Natural killer cell (primary cell): ENCODE measurements around the gene PHF21A. TPM values are rescaled to one million over a fixed set of nuclear protein-coding genes. Genes with fewer than 3 reads are reported as not detected.

Source experiments
- ATAC-seq, 3 donors: fragments of 150-1000 bp in 2 of 3; fragments of 200-7000 bp in 1 of 3; cut with Tn5 transposase; 1 replicate in 1 of 3; 2 replicates in 2 of 3; pipeline ENCODE4 v1.10.0; 2021; ENCODE audit warnings: mild to moderate bottlenecking in 2 of 3, moderate library complexity in 2 of 3
- DNase-seq, 2 donors: peaks; one replicate each; pipeline versions ENCODE4 v3.0.0 to v3.0.0-alpha.2; 2013 to 2021; ENCODE audit warnings: mixed read lengths in 1 of 2
- H3K27ac ChIP-seq: one replicate; pipeline ENCODE4 v1.5.1; 2013; ENCODE audit warnings: mild to moderate bottlenecking, low read length
- H3K27me3 ChIP-seq: one replicate; pipeline ENCODE4 v1.6.1; 2013; ENCODE audit warnings: low read length; ENCODE audit not compliant: control insufficient read depth, insufficient read depth
- H3K36me3 ChIP-seq: one replicate; pipeline ENCODE4 v1.6.1; 2013; ENCODE audit warnings: low read length; ENCODE audit not compliant: control insufficient read depth, insufficient read depth
- H3K4me1 ChIP-seq: one replicate; pipeline ENCODE4 v1.6.1; 2013; ENCODE audit warnings: low read length; ENCODE audit not compliant: control insufficient read depth, insufficient read depth
- H3K4me3 ChIP-seq: one replicate; pipeline ENCODE4 v1.5.1; 2013; ENCODE audit warnings: low read length
- H3K9me3 ChIP-seq: one replicate; pipeline ENCODE4 v1.6.1; 2013; ENCODE audit warnings: low read length; ENCODE audit not compliant: control insufficient read depth, insufficient read depth
- H3K27ac Mint-ChIP-seq, 2 donors: one replicate each; pipeline ENCODE4 v1.8.0; 2022; ENCODE audit warnings: mild to moderate bottlenecking in 2 of 2, mixed read lengths in 2 of 2, moderate library complexity in 1 of 2
- H3K27me3 Mint-ChIP-seq, 2 donors: one replicate each; pipeline ENCODE4 v1.8.0; 2022; ENCODE audit warnings: low read depth in 2 of 2, mixed read lengths in 2 of 2
- H3K36me3 Mint-ChIP-seq: one replicate; pipeline ENCODE4 v1.8.0; 2022; ENCODE audit warnings: mixed read lengths
- H3K4me1 Mint-ChIP-seq, 2 donors: one replicate each; pipeline ENCODE4 v1.8.0; 2022; ENCODE audit warnings: mixed read lengths in 2 of 2
- H3K4me3 Mint-ChIP-seq: one replicate; pipeline ENCODE4 v1.8.0; 2022; ENCODE audit warnings: mild to moderate bottlenecking, moderate library complexity, mixed read lengths
- H3K9me3 Mint-ChIP-seq, 2 donors: one replicate each; pipeline ENCODE4 v1.8.0; 2022; ENCODE audit warnings: mixed read lengths in 2 of 2
- CTCF ChIP-seq: fragments of 200-600 bp; IDR thresholded peaks from one replicate; pipeline ENCODE4 v1.8.0; 2022; ENCODE audit warnings: antibody characterized with exemption
- WGBS: methylation state at CpG from one replicate; pipeline ENCODE4 v1.1.7; 2013; ENCODE audit warnings: missing lambda C conversion rate; ENCODE audit not compliant: insufficient coverage; 5-methylcytosine and 5-hydroxymethylcytosine counted together
- intact Hi-C: fragments of 100-400 bp; cut with micrococcal nuclease; formaldehyde crosslinking; loops from one replicate; pipeline ENCODE4 v1.14.2; 2022
- total RNA-seq, 4 donors: library from RNA; stranded (reverse); fragments of 120-200 nt in 1 of 4; gene quantifications; one replicate each; pipeline versions ENCODE4 v1.2.3 to v1.2.4, GENCODE V29; 2013 to 2022

PHF21A gene
- total RNA-seq, 3 donors from 2014 or later (not counting 1 experiment from before 2014, with no cell fraction given): 138 to 147 (median 139) TPM

DNA sequence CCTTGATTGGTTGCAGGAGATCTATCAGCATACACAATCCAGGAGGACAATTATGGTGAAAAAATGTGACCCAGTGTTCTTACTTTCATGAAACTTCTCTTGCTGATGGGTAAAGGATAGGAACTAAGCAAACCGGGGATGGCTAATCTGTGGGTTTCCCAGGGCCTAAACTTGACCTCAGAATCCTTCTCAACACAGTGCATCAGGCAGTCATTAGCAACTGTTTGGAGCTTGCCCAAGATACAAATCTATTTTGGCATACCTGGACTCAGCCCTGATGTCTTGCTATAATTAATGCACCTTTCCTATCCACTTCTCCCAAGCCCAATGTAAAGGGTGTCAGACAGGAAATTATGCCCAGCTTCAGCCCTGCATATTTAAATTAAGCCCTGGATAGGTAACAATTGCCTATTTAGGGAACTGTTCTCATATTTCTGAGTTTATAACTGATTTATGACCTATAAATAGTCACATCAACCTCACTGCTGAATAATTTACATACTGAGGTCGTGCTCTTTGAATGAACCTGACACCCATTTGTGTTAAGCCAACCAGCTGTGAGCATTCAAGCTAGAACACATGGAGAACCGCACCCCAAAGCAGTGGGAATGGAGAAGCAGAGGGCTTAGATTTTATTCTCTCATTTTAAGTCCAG is 9.2 kb upstream of the PHF21A start:
- Histone ChIP-seq H3K27ac (no peak overlapping the region), H3K27me3 (no peaks in the 10 kb centered on the region), H3K4me3 (no peak overlapping the region), H3K9me3 (no peaks in the 10 kb centered on the region), H3K36me3 (no peaks in the 10 kb centered on the region), H3K4me1 (peaks cover 5% of the 10 kb centered on the region)
- Mint-ChIP-seq H3K4me3 (no peak overlapping the region), H3K27ac (no peak overlapping the region), H3K27me3 (no peaks in the 10 kb centered on the region), H3K36me3 (no peaks in the 10 kb centered on the region), H3K9me3 (no peaks in the 10 kb centered on the region), H3K4me1 (peaks cover 12 to 13% of the 10 kb centered on the region in 2 donors)
- intact Hi-C loops: no loop called here
- DNase-seq (no peak), ATAC-seq (no peak)
- 86% methylated on average over 3 of the region's 3 CpGs for WGBS
- TF ChIP-seq CTCF: no peak

- Histone ChIP-seq H3K4me3 (no peak overlapping the region), H3K27me3 (no peaks in the 10 kb centered on the region), H3K9me3 (no peaks in the 10 kb centered on the region), H3K4me1 (peaks cover 5% of the 10 kb centered on the region), H3K27ac (no peak overlapping the region), H3K36me3 (no peaks in the 10 kb centered on the region)
- H3K27me3 Mint-ChIP-seq: no peaks in the 10 kb centered on the region
- no peak overlapping the region for H3K4me3 Mint-ChIP-seq
- no peaks in the 10 kb centered on the region for H3K9me3 Mint-ChIP-seq
- ATAC-seq (no peak), DNase-seq (no peak)
- intact Hi-C loops: loop anchor here (5.0 to 10.0 kb wide), 4 partner anchors 164 to 216 kb away; partner anchors contain the start of genes DGKZ and PEX16
- no peak for TF ChIP-seq CTCF
- H3K4me1 Mint-ChIP-seq: peaks cover 12 to 13% of the 10 kb centered on the region in 2 donors
- 94% methylated on average over 1 of the region's 2 CpGs for WGBS
- H3K27ac Mint-ChIP-seq: no peak overlapping the region
- H3K36me3 Mint-ChIP-seq: no peaks in the 10 kb centered on the region
Measured at GRCh38 chr11:46129133-46129532, 7.9 kb upstream of the PHF21A start.

- 11% methylated on average over 5 of the region's 5 CpGs for WGBS
Measured at GRCh38 chr11:46127150-46127638, 5.9 kb upstream of the PHF21A start.

More at GRCh38 chr11:46127150-46127638, 5.9 kb upstream of the PHF21A start:
- Mint-ChIP-seq H3K4me1 (peaks cover 13 to 16% of the 10 kb centered on the region in 2 donors), H3K36me3 (no peaks in the 10 kb centered on the region), H3K4me3 (peak overlapping the region; percentile 21), H3K27ac (peak overlapping the region; percentile 87 to 88), H3K27me3 (no peaks in the 10 kb centered on the region), H3K9me3 (no peaks in the 10 kb centered on the region)
- H3K27me3 ChIP-seq: no peaks in the 10 kb centered on the region
- no peaks in the 10 kb centered on the region for H3K9me3 ChIP-seq
- intact Hi-C loops: loop anchor here (5.0 to 10.0 kb wide), 4 partner anchors 162 to 218 kb away; partner anchors contain the start of genes DGKZ and PEX16
- peak; percentile 99 to 100 (median 99) for ATAC-seq
- peak; percentile 58 for TF ChIP-seq CTCF
- H3K27ac ChIP-seq: peak overlapping the region; percentile 56
- H3K4me3 ChIP-seq: no peak overlapping the region
- H3K36me3 ChIP-seq: no peaks in the 10 kb centered on the region
- H3K4me1 ChIP-seq: peaks cover 9% of the 10 kb centered on the region
- DNase-seq: peak; percentile 45 to 83
